HK-2 (cell line): ENCODE measurements around the gene TXNDC9.
A peak's percentile ranks its signal among the peaks of the same experiment; 100 is the strongest.
"Not testable (repeated sequence)": the region's sequence is repeated elsewhere in the genome, so short reads cannot be mapped to it uniquely, and the experiment has no call there.

ENCODE experiments used
- DNase-seq: peaks from one replicate; pipeline ENCODE4 v3.0.0-alpha.2; 2018; ENCODE audit not compliant: unreplicated experiment

Gene TXNDC9

DNA sequence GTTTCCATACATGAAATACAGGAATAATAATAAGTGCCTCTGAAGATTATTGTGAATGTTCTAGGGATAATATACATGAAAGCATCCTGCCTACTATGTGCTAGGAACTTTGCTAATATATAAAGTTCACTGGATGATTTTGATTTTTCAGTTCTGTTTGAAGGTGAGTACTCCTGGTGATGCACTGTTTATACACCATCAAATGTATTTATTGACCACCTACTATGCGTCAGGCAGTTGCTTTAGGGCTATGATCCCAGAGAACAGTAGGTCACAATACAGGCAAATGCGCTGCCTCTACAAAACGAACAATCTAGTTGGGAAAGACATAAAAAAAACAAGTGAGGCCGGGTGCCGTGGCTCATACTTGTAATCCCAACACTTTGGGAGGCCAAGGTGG lies 10.7 kb downstream of the TXNDC9 start:
- DNase-seq, result no peak

DNA sequence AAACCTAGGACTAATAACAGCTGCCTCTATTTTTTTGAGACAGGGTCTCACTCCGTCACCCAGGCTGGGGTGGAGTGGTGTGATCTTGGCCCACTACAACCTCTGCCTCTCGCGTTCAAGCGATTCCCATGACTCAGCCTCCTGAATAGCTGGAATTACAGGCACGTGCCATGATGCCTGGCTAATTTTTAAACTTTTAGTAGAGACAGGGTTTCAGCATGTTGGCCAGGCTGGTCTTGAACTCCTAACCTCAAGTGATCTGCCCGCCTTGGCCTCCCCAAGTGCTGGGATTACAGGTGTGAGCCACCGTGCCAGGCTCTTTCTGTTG lies 18.3 kb downstream of the TXNDC9 start:
- DNase-seq, result not testable (repeated sequence)

DNA sequence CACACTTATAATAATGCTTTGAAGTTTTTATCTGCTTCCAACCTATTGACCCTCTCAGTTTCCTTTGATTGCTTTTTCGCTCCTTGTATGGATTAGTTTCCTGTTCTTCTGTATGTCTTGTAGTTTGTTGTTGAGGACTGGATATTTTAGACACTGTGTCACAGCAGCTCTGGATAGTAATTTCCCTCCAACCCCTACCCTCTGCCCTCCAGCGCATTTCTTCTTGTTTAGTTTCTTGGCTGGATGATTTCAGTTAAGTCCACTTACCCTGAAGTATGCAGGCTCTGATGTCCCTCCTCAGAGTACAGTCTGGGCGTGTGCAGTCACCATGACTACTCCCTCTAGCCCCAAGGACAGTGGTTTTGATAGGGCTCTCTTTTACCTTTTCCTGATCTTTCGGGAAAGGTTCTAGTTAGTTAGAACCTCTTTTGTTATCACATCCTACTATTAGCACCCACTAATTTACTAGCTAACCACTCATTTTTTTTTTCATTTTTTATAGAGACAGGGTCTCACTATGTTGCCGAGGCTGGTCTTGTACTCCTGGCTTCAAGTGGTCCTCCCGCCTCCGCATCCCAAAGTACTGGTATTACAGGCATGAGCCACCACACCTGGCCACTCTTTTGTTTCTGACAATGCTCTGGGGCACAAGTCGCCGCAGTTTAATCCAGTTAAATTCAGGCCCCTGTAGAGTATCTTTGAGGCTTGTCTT lies 18.8 kb downstream of the TXNDC9 start:
- DNase-seq, result no peak

DNA sequence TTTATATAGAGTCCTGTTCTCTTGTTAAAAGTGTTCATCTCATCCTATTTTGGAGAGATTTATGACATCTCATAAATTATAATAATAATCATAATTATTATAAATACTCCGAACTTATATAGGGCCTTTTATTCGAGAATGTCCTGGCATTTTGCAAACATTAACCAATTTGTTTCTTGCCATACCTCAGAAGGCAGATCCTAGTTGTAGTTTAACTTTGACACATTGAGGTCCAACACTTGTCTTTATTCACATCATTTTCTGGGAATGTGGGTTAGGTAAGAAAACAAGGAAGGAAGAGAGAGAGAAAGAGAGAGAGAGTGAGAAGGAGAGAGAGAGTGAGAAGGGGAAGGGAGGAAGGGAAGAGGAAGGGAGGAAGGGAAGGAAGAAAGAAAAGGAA lies 35.0 kb downstream of the TXNDC9 start, which contains the start of gene LYG1:
TSS of gene LYG1 (minus strand) at position 101 of the 400 bp plus-strand sequence. CDS start 5,527 bp downstream, outside the sequence.
- not testable (repeated sequence) for DNase-seq

DNA sequence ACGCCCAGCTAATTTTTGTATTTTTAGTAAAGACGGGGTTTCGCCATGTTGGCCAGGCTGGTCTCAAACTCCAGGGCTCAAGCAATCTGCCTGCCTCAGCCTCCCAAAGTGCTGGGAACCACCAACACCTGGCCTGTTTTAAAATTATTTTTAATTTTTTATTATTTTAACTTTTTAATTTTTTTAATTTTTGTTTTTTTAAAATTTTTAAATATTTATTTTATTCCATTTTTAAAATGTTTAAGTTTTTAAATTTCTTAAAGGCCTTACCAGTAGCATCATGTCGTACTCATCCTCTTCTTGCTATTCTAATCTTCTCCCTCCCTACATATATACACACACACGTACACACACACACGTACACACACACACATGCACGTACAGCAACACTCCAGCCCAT lies 36.6 kb downstream of the TXNDC9 start:
- DNase-seq, result no peak

DNA sequence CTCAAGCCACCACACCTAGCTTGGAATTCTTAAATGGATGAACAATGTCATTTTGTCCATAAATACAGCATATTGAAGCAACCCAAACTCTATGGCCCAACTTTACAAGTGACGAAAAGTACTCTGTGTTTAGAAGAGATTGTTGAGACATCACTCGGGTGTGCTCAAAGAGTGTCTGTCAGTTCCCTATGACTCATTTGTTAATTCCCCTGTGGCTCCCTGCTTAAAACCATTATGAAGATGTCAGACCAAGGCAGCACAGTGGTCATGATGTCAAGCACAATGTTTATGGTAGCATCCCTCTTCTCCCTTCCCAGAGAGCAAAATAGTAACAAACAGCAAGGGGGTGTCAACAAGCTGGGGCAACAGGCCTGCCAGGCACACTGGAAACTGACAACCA lies 38.1 kb downstream of the TXNDC9 start:
- no peak for DNase-seq

DNA sequence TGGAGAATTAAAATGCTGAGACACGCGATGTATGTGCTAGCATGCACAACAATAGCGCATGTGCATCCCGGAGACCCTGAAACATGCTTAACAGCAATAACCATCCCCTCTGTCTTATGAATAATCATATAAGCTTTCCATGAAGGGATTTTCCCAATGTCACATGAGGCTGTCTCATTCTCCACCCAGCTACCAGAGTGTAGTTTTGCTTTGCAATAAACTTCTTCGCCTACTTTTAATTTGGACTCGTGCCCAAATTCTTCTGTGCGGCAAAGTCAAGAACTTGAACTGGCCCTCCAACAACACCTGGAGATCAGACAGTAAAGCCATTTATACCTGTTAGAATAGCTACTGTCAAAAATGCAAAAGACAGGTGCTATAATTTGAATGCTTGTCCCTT lies 50.6 kb downstream of the TXNDC9 start:
- no peak for DNase-seq

DNA sequence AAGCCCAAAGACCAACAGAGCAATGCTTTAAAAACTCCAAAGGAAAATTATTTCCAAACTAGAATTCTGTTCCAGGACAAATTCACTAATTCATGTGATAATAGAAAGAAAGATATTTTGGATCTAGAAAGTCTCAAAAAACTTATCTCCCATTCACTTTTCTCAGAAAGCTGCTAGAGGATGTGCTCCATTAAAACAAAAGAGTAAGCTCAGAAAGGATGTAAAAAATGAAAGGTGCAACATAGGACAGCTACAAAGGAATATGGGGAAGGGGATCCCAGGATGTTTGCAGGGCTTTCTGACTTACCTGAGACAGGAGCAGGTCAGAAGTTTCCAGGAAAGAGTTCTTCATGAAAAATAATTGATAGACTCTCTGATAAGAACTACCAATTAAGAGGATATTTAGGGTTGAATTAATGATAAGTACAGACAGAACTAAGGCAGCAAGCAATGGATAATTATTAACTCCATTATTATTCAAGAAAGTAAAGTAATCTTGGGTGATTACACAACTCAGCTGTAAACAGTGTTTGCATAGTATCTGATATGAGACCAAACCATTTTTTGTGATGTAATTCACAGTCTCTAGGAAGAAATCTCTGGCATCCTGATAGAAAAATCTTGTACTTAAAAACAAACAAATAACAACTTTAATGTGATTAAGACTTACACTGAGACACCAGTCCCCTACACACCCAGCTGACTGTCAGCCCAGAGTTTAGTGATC lies 56.0 kb downstream of the TXNDC9 start:
- no peak for DNase-seq

DNA sequence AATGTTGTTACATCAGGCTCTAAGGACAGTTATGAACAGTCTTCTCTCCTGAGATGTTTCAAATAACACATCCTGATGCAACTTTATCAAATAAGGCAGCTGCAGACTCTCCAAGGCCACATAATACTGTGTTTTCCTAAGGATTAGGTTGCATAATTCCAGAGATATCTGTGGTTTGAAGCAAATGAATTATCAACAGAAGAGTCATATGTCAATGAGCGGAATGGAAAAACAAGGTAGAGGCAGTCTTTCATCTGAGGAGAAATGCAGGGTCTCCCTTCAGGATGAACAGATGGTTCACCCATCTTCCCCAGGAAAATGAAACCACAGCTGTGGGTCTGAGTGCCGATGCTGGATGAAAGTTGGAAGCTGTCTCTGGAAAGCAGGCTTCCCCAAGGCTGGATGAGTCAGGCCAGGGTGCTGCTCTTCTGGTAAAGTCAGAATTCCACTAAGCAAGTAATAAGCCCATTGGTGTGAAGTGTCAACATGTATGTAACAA lies 57.3 kb downstream of the TXNDC9 start:
- DNase-seq, result peak; percentile 56

DNA sequence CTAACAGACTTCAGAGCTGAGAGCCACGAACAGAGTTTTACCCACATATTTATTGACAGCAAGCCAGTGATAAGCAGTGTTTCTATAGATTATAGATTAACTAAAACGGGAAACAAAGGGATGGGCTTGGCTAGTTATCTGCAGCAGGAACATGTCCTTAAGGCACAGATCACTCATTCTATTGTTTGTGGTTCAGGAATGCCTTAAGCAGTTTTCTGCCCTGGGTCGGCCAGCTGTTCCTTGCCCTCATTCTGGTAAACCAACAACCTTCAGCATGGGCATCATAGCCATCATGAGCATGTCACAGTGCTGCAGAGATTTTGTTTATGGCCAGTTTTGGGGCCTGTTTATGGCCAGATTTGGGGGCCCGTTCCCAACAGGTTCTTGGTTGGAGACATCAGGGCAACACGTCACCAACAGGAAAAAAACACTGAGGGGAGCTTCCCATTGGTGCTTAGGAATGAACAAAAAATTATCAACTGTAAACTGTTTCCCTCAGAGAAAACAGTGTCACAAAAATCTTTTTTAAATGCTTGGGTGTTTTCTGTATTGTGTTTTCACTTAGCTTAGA lies 57.9 kb downstream of the TXNDC9 start:
- not testable (repeated sequence) for DNase-seq

DNA sequence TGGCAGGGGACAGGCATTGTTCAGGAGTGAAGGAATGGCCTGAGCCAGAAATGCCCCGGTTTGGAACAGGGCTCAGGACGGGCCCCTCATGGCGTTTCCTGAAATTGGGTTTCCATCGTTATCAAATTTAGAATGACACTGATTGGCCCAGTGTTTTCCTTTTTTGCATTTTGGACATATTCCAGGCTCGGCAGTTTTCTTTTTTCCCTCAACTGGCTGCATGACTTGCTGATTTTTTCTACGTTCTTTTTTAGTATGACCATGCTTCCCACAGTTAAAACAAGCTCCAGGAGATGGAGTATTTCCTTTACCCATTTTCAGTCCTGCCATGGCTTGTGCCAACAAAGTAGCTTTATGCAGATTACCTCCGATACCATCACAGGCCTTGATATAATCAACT lies 60.3 kb downstream of the TXNDC9 start:
- no peak for DNase-seq
